IPS DF 19.7 (cell line): ENCODE data around the gene ODF2.

ENCODE experiments used
- DNase-seq: peaks from one replicate; pipeline ENCODE4 v3.0.0-alpha.2; 2013; ENCODE audit warnings: low read depth, low spot score

Gene ODF2

GRCh38 chr9:128528445-128529160, 72.8 kb downstream of the ODF2 start:
- no peak for DNase-seq

GRCh38 chr9:128529191-128529590, 73.4 kb downstream of the ODF2 start:
- DNase-seq: no peak

DNA sequence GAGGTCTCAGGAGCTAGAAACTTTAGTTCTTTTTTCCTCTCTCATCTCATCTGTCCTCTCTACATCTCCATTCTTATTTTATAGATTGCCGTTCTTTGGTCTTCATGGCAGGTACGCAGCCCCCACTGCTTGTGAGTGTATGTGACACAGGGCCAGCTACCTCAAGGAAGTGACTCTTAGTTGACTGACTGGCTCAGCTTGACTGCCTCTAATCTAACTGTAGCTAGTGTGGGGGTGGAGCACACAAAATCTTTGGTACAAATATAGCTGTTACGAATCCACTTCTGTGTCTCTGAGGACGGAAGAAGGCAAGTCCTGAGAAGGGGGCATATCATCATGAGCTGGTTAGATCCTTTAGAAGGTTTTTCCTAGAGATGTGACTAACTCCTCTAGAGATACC, 76.8 kb downstream of the ODF2 start:
- no peak for DNase-seq

DNA sequence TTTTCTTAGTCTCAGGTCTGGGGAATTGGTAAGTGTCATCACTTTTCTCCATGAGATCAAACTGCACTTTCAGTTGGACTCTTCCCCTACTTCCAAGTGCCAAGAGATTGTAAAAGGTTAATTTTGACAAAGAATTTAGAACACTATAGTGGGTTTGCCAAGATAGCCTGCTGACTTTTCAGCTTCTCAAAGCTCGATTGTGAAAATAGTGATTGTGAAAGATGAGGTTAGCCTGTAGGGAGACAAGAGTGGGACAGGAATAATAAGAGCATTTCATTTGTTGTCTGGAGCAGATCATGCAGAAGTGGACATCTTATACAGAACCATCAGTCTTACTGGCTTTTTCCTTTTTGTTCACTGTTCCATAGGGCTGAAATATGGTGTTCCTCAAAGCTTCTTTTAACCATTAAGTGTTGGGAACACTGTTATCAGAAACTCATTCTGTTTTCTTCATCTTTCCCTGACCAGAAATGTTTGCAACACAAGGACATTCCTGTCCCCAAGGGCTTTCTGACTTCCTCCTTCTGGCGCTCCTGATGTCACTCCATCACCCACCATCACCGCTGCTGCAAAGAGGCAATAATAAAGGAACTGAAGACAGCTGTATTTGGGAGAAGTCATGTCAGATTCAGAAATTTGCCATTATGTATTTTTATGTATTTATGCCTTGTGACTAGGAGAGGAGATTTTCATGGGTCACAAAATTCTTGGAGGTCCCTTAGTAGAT, 85.0 kb downstream of the ODF2 start:
- no peak for DNase-seq

DNA sequence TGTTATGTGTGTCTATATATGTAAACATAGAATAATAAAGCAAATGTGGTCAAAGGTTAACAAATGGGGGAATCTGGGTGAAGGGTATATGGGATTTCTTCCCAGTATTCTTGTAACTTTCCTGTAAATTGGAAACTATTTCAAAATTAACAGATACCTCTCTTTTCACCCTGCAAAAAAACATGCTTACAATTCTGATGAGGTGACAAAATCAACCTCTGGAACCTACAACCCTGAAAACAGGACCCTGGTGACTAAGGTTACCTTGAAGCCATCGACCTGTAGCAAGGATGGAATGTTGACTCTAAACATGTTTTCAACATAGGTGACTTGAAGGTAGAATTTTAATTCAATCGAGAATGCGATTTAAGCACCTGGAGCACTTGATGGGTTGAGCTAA, 90.7 kb downstream of the ODF2 start:
- no peak for DNase-seq

- no peak for DNase-seq
Measured at GRCh38 chr9:128548876-128549275, 93.1 kb downstream of the ODF2 start.

DNA sequence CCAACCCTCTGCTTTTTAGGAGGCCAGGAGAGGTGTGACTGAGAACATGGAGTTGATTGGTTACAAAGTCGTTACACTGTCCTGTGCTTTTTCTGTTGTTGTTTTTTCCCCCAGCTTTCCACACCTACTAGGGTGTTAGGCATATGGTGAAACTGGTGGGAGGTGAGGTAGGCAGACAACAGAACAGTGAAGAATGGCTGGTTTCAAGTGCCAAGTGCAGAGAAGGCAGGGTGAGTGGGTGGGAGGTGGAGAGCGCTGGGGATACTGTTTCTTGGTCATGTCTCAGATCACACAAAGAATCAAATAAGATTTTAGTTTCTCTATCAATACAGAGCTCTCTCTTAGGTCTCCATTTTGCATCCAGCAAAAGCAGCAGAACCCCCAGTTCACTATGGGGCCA, 94.4 kb downstream of the ODF2 start:
- no peak for DNase-seq
